HG03103 (cell line): ENCODE measurements around the gene PPP5C.
"Not testable (repeated sequence)": the region's sequence is repeated elsewhere in the genome, so short reads cannot be mapped to it uniquely, and the experiment has no call there.

Source experiments
- ATAC-seq: cut with Tn5 transposase; IDR thresholded peaks from one replicate; pipeline ENCODE4 v1.9.1; 2021; ENCODE audit warnings: low read depth; ENCODE audit not compliant: unreplicated experiment

PPP5C gene

GRCh38 chr19:46428239-46429135 lies 81.6 kb downstream of the PPP5C start, which contains the start of gene PNMA8C:
Gene PNMA8C, minus strand, starts transcription at chr19:46428936. Its CDS starts 577 bp downstream, at chr19:46428359.
- ATAC-seq = no peak

GRCh38 chr19:46429999-46430398 lies 83.1 kb downstream of the PPP5C start:
- no peak for ATAC-seq

- no peak for ATAC-seq
These were observed 84.9 kb downstream of the PPP5C start for GRCh38 chr19:46431824-46432223.

GRCh38 chr19:46433470-46433869 lies 86.6 kb downstream of the PPP5C start:
- not testable (repeated sequence) for ATAC-seq

GRCh38 chr19:46435009-46435408 lies 88.1 kb downstream of the PPP5C start:
- ATAC-seq = no peak

GRCh38 chr19:46435689-46436088 lies 88.8 kb downstream of the PPP5C start:
- not testable (repeated sequence) for ATAC-seq
